ENCODE results near the gene GPR180.
"Not testable (repeated sequence)": the region's sequence is repeated elsewhere in the genome, so short reads cannot be mapped to it uniquely, and the experiment has no call there.

GPR180 gene

DNA sequence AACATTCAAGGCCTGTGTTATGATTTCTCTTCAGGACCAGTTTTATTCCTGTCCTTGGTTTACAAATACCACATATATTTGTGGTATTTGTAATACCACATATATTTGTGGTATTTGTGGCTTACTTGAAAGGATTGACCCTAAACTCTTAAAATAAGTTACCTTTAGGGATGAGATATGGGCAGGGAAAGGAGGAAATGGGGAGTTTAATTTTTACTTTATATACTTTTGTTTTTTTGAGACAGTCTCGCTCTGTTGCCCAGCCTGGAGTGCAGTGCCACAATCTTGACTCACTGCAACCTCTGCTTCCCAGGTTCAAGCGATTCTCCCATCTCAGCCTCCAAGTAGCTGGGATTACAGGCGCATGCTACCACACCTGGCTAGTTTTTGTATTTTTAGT is 3.4 kb upstream of the GPR180 start:
- no peak for DNase-seq

DNA sequence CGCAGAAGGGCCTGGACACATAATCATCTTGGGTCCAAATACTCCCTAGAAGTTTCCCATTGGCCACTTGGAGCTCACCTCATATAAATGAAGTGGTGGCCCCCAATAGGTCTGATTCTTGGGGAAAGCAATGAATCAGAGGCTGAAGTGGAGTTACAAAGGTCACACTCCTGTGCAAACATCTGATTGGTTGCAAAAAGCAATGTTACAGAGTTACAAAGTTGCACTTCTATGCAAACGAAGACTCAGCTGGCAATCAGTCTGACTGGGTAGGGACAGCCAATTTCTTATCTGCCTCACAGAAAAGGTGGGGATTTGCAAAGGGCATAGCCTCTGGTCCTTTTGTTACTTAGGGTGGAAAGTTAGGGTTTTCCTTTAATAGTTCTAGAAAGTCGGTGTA is 1.8 kb upstream of the GPR180 start:
- DNase-seq = no peak

DNA sequence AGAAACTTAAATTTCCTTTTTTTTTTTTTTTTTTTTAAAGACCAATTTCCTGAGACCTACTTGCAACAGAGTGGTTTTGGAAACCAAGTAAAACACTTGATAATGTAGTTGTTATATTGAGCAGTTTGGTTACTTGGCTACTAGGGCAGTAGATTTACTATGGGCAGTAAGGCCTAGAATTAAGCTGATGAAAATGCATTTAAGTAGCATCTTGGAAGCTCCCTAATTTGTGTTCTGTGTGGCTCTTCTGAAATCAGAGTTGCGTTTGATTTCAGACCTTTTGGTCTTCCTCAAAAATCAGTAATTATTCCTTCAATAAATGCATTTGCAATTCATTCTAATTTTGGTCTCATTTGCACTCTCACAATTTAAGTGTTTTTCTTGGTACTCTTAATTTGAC is 810 bp downstream of the GPR180 start:
- no peak for DNase-seq

DNA sequence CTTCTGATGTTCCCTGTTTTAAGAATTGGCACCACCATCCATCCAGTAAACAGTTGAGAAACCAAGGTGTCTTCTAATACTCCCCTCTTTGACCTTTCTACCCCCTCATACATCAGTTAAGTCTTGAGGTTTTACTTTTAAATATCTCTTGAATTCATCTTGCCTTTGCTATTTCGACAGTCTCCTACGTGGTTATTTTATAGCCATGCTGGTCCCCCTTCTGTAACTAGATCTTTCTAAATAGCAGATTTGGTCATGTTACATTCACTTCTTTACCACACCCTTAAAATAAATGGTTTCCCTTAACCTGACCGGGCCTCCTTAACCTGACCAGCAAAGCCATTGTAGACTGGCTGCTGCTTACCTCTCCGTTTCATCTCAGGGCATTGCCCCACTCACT is 5.4 kb downstream of the GPR180 start:
- no peak for DNase-seq

DNA sequence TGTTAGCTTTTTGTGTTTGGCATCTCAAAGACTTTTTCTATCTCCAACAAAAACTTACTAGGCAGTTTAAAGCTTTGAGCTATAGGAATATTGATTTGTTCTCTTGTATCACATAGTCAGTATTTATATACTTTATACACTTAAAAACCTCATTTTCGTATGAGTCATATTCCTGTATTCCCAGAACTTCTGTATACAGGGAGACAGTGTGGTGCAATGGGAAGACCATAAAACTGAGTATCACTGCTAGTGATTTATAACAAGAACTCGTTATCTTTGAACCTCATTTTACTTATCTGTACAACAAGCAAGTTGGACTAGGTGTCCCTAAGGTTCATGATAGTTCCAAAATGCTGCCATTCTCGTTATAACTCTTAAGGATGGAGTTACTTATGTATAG is 6.3 kb downstream of the GPR180 start:
- no peak for DNase-seq

DNA sequence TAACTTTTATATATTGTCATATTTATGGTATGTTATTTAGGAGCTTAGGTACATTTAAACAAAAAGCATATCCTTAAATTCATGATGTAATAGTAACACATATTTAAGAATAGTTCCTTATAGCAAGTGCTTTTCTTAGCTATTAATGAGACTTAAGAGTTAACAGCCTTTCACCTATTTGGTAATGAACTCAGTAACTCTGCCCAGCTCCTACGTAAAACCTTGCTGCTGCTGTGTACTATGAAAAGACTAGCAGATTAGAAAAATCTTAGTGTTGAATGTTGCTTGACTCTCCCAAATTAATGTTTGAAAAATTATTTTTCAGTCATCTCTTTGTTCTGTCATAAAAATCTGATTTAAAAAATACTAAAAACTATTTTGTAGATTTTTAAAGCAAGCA is 6.9 kb downstream of the GPR180 start:
- no peak for DNase-seq

DNA sequence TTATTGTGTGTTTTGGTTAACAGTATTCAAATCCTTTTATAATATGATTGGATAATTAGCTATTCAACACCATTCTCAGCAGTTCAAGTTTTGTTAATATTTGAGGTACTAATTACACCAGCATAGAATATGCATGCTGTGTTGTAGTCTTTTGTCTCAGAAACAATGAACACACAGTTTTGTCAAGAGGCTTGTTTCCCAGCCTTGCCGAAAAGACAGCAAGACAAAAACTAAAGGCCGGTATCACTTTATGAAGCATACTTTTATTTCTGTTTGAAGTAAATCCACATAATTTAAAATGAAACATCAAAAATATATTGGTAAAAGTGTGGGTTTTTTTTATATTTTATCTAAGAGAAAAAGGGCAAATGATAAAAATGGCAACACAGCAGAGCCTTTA is 7.5 kb downstream of the GPR180 start:
- DNase-seq = no peak

DNA sequence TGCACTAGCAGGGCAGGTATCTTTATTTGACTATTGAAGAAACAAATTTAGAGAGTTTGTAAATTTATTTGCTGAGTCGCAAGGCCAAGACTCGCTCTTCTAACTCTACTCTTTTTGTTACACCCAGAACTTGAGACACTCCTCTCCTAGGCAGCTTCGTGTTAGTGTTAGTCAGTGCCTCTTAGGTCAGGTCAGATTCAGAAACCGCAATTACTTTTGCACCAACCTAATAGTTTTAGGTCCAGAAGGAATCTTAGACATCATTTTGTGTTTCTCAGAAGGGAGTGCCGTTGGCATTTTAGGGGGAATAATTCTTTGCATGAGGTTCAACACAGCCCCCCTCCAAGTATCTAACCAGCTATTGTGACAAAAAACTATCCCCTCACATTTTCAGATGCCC is 8.8 kb downstream of the GPR180 start:
- DNase-seq = no peak

DNA sequence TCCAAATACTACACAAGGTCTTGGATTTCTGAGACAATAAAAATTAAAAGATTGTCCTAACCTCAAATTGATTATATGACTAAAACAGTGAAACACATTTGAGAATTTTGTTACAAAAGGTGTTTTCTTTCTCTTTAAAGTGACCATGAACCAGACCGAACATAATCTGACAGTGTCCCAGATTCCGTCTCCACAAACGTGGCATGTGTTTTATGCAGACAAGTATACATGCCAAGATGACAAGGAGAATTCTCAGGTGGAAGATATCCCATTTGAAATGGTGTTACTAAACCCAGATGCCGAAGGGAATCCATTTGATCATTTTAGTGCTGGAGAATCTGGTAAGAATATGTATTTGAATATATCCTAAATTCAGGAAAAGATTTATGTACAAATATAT is 10.4 kb downstream of the GPR180 start:
- no peak for DNase-seq

DNA sequence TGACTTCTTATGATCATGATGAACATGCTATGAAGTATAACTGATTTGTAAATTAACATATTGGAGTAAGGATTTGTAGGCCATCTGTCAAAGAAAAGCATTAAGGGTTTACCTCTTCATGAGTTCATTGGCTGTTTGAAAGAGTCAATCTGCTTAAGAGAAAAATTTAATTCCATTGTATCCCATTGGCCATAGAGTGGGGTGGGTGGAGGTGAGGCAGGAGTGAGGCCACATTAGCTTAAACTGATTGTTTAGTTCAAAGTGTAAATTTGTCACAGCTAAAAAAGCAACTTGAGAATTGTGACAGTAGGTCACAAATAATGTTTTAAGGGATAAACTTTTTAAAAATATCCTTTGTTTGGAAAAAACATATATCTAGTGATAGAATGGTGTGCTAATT is 11.4 kb downstream of the GPR180 start:
- DNase-seq = no peak

DNA sequence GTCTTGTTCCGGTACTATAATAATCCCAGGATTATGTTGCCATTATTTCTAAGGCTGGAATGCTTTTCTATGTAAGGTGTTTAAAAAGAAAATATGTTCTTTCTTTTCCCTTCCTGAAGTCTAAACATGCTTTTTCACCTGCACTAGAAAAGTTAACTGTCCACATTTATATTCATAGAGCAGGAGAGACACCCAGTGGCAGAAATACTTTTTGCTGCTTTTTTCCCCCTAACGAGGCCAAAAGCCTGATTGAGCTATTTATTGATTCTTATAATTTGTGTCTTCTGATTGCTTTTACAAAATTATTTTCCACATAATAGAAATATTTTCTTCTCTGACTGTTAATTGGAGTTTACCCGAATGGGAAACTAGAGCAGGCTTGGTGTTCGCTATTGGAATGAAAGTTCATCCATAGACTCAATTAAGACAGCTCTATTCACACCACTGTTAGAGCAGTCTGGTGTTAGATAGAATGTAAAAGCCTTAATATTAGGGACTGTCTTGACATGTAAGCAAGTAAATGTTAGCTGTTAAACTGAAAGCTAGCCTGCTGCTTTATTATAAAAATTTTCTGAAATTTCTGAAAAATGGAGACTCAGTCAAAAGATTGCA is 15.8 kb downstream of the GPR180 start:
- peak; percentile 76 for DNase-seq

DNA sequence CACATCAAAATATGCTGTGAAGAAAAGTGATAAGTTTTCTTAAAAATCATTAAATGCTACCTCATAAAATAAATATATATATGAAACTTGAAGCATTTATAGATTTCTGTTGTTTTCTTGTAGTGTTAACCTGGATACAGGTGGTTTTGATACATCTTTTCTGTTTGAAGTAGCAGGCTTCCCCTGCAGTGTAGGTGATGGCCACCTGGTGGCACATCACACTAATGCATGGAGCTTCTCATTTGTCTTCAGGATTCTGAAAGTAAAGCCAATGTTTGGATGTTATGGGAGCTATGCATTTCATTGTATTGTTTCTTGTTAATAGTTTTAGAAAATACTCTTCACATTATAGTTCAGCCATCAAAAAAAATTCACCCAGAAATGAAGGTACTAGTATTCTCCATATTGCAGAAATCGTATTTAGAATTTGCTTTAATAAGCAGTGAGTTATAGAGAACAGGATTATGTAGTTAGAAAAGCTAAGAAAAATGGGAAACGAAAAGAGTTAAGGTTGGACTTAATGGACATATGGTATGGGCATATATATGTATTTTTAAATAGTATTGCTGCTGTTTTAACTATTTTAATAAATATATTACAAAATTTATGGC is 18.7 kb downstream of the GPR180 start:
- DNase-seq = peak; percentile 78

DNA sequence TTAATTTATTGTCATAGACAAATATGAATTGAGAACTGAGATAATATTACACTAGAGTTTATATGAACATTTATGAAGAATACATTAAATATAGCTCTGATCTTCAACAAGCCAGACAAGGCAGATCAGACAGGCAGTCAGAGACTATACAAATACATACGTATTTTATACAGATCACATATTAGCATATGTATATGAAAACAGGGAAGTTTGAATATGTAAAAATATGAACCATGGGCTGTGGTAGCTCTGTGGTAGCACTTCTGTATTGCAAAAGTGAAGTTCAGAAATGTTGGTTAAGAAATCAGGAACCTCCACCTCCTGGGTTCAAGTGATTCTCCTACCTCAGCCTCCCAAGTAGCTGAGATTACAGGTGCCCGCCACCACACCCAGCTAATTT is 20.7 kb downstream of the GPR180 start:
- peak; percentile 12 for DNase-seq

DNA sequence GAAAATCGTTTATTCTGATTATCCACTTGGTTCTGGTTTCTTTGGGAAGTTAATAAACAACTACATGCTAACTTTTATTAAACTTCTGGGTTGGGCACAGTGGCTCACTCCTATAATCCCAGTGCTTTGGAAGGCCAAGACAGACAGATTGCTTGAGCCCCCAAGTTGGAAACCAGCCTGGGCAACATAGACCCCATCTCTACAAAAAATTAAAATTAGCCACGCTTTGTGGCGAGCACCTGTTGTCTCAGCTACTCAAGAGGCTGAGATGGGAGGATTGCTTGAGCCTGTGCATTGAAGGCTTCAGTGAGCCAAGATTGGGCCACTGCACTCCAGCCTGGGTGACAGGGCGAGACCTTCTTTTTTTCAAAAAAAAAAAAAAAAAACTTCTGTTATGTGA is 21.7 kb downstream of the GPR180 start:
- no peak for DNase-seq

DNA sequence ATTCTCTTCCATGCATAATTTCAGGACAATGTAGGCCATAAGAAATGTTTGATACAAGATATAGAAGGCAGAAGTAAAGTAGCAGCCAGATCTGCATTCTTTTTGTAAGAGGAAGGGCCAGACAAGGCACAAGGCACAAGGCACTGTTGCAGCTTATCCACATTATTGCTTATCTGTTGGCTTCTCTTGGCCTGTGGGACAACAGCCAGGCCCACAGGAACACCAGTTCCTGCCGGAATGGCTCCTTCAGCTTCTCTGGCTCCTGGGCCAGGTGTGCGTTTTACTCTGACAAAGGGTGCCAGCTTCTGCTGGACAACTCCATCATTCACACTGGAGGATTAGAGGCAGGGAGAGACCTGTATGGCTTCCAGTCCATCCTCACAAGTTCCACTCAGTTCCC is 29.2 kb downstream of the GPR180 start:
- no peak for DNase-seq

DNA sequence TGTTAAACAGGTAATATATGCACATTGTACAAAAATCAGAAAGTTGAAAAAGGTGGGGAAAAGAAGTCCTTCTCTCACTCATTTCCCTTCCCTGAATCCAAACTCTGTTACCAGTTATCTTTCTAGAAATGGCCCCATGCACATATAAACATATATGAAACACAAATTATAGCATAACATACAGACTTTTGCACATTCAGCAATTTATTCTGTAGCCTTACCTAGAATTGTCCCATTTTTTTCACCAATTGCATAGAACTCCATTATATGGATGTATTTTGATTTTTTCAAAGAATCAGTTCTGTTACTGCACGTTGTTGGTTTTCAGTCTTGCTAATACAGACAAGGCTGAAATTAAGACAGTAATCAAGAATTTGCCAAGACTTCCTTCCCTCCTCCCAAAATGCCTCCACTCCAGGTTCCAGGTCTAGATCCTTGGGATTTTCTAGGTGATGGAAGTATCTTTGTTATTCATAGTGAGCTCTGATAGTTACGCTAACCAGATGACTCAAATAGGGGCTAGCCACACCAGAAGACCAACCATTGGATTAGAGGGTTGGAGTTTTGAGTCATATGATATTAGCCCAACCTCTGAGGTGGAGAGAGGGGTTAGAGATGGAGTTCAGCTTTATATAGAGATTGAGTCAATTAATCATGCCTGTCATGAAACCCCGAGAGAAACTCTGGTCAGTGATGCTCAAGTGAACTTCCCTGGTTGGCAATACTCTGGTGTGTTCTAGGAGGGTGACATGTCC is 30.7 kb downstream of the GPR180 start:
- DNase-seq = no peak

DNA sequence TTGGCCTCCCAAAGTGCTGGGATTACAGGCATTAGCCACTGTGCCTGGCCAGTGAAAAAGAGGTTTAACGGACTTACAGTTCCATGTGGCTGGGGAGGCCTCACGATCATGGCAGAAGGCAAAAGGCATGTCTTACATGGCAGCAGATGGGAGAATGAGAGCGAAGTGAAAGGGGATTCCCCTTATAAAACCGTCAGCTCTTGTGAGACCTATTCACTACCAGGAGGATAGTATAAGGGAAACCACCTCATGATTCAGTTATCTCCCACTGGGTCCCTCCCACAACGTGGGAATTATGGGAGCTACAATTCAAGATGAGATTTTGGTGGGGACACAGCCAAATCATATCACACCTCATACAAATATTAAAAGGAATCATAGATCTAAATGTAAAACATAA is 34.4 kb downstream of the GPR180 start:
- not testable (repeated sequence) for DNase-seq

DNA sequence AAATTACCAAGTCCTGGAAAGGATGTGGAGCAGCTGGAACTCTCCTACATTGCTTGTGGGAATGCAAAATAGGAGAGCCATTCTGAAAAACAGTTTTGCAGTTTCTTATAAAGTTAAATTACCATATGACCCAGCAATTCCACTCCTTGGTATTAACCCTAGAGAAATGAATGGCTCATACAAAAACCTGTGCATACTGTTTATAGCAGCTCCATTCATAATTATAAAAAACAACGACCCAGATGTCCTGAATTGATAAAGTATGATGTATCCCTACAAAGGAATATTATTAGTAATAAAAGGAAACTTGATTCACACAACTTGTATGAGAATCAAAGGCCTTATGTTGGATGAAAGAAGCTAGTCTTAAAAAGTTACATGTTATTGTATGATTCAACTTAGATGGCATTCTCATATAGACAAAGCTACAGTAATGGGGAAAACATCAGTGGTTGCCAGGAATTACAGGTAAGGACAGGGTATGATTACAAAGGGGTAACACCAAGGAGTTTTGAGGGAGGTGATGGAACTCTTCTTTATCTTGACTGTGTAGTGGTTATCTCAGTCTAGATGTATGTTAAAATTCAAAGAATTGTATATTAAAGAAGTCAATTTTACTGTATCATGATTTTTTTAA is 35.4 kb downstream of the GPR180 start:
- no peak for DNase-seq

DNA sequence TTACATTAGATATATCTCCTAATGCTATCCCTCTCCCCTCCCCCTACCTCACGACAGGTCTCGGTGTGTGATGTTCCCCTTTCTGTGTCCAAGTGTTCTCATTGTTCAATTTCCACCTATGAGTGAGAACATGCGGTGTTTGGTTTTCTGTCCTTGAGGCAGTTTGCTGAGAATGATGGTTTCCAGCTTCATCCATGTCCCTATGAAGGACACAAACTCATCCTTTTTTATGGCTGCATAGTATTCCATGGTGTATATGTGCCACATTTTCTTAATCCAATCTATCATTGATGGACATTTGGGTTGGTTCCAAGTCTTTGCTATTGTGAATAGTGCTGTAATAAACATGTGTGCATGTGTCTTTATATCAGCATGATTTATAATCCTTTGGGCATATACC is 36.0 kb downstream of the GPR180 start:
- not testable (repeated sequence) for DNase-seq

DNA sequence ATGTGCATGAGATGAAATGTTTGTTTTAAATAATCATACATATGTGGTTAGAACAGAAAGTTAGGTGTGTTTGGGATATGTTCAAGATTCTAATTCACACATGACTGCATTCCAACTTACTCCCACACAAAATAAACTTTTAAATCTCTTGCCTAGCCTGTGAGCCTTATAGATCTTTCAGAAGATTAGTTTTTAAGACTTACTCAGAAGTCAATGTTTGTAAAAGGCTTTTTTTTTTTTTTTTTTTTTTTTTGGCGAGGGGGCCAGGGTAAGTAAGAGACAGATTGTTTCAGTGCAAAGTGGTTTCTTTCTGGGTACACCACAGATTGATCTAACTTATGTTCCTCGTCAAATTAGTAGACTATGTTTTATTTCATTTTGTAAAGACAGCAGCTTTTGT is 39.1 kb downstream of the GPR180 start:
- DNase-seq = no peak

DNA sequence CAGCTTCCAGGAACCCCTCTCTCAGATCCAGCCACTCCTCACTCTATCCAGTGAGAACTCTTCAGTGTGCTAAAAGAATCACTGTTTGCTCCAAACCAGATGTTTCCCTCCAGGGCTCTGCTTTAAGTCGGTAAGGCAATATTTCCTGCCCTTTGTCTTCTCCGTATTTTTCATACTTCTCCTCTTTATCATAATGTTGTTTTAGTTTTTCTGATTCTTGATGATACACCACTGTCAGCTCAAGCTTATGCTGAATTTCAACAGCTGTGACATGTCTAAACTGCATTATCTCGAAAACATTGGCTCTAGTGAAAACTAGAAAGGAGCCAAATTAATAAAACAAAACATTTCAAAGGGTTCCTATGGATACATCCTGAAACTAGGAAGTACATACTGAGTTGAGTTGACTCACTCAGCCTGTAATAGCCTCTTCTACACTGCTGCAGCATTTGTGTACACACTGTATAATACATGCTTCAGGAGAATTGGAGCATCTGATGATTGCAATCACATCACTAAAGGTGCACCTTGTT is 39.8 kb downstream of the GPR180 start:
- no peak for DNase-seq

DNA sequence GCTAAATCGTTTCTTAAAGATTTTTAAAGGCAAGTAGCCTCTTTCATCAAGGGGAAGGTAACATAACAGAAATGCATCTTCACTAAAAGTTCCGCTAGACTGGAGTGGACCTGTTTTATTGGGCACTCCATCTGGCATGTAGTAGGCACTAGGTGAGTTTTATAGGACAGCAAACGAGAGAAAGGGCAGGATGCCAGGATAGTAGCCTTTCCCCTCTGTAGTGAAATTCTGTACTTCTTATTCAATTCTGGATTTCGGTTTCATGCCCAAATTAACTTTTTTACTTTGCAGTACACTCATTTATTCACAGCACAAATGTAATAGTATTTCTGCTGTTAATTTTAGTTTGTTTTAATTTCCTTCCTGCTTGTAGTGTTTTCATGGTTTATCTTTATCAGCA is 45.2 kb downstream of the GPR180 start:
- DNase-seq = no peak

DNA sequence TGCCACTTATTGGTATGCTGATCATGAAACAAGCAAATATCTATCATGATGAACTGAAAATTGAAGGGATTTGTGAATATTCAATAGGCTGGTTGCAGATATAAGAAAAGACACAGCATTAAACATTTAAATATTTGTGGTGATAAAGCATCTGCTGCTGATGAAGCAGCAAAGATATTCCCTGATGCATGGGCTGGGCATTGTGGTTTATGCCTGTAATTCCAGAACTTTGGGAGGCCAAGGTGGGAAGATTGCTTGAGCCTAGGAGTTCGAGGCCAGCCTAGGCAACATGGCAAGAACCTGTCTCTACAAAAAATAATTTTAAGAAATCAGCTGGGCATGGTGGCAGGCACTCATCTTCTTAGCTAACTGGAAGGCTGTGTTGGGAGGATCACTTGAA is 54.5 kb downstream of the GPR180 start:
- no peak for DNase-seq

DNA sequence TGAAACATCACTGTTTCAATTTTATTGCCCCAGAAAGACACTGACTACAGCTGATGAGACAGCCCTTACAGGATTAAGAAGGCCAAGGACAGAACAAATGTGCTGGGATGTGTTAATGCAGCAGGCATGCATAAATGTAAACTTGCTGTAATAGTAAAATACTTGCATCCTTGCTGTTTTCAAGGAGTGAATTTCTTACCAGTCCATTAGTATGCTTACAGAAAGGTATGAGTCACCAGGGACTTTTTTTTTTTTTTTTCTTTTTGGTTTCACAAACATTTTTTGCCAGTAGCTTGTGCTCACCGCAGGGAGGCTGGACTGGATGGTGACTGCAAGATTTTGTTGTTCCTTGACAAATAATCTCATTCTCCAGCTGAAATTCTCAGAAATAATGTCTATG is 55.1 kb downstream of the GPR180 start:
- DNase-seq = peak; percentile 59
